Small intestine (tissue), 16 donors: ENCODE measurements around the gene CDC42. TPM values are rescaled to one million over a fixed set of nuclear protein-coding genes. Genes with fewer than 3 reads are reported as not detected.
"Not testable (repeated sequence)": the region's sequence is repeated elsewhere in the genome, so short reads cannot be mapped to it uniquely, and the experiment has no call there.

ENCODE experiments used
- DNase-seq, 2 donors: peaks; one replicate each; pipeline versions ENCODE4 v3.0.0 to v3.0.0-alpha.2; 2013
- FAIRE-seq: peaks from 2 replicates; lab custom pipeline; 2012; peaks lifted over from hg19 to GRCh38; lab: Jason Lieb, UNC
- H3K27ac ChIP-seq, 3 donors: one replicate each; pipeline ENCODE4 v1.5.1; 2013; ENCODE audit warnings: low read length in 2 of 3, mild to moderate bottlenecking in 2 of 3, control low read depth in 1 of 3, inconsistent platforms in 1 of 3, low read depth in 1 of 3, moderate library complexity in 1 of 3
- H3K27me3 ChIP-seq, 3 donors: one replicate each; pipeline ENCODE4 v1.6.1; 2013; ENCODE audit warnings: low read length in 3 of 3, inconsistent platforms in 1 of 3; ENCODE audit not compliant: control insufficient read depth in 3 of 3, insufficient read depth in 3 of 3
- H3K36me3 ChIP-seq, 3 donors: one replicate each; pipeline ENCODE4 v1.6.1; 2013; ENCODE audit warnings: low read length in 3 of 3, inconsistent platforms in 1 of 3, low read depth in 1 of 3, mild to moderate bottlenecking in 1 of 3, moderate library complexity in 1 of 3; ENCODE audit not compliant: control insufficient read depth in 3 of 3, insufficient read depth in 2 of 3
- H3K4me1 ChIP-seq, 3 donors: one replicate each; pipeline ENCODE4 v1.6.1; 2013; ENCODE audit warnings: low read length in 2 of 3, inconsistent platforms in 1 of 3, low read depth in 1 of 3, mild to moderate bottlenecking in 1 of 3, moderate library complexity in 1 of 3; ENCODE audit not compliant: control insufficient read depth in 3 of 3, insufficient read depth in 2 of 3
- H3K4me3 ChIP-seq, 3 donors: one replicate each; pipeline ENCODE4 v1.5.1; 2013; ENCODE audit warnings: low read length in 3 of 3, control low read depth in 1 of 3, inconsistent platforms in 1 of 3, low read depth in 1 of 3, mild to moderate bottlenecking in 1 of 3, moderate library complexity in 1 of 3
- H3K9me3 ChIP-seq, 2 donors: one replicate each; pipeline ENCODE4 v1.6.1; 2013; ENCODE audit warnings: low read depth in 1 of 2, low read length in 1 of 2; ENCODE audit not compliant: control insufficient read depth in 2 of 2, insufficient read depth in 1 of 2
- WGBS, 3 donors: extraction: QIAGEN DNeasy Blood & Tissue Kit; methylation state at CpG; one replicate each; pipeline ENCODE4 v1.1.7; 2013; 5-methylcytosine and 5-hydroxymethylcytosine counted together
- long read RNA-seq, 10 donors: transcript quantifications; one replicate each; lab custom pipeline, GENCODE V29; 2026
- polyA plus RNA-seq, 4 donors: library from polyadenylated mRNA; stranded (reverse) in 3 of 4; unstranded in 1 of 4; fragments of 200-250 nt in 3 of 4; fragments of 120-200 nt in 1 of 4; gene quantifications; one replicate each; pipeline versions ENCODE4 v1.2.1 to v1.2.3, GENCODE V29; 2013
- donor health status: healthy with polysubstance abuse.
- donor health status: control.
- donor health status: control.
- donor health status: Bipolar disorder and iron deficiency.
- donor health status: healthy.

Gene CDC42
- 100 to 1,000 TPM; 175 to 255 (median 235) TPM for polyA plus RNA-seq
- long read RNA-seq, donor 1, result 0 reads
- long read RNA-seq, donor 2, partial matches to known transcripts, result 46 of 84 reads
- long read RNA-seq, donor 2, other reads (novel, unspliced or antisense), result 35 of 84 reads
- long read RNA-seq, donor 3, partial matches to known transcripts, result 105 of 148 reads
- long read RNA-seq, donor 3, other reads (novel, unspliced or antisense), result 39 of 148 reads
- long read RNA-seq, donor 4, partial matches to known transcripts, result 6 of 6 reads
- long read RNA-seq, donor 4, other reads (novel, unspliced or antisense), result 0 of 6 reads
- long read RNA-seq, donor 5, partial matches to known transcripts, result 25 of 47 reads
- long read RNA-seq, donor 5, other reads (novel, unspliced or antisense), result 20 of 47 reads
- long read RNA-seq, donor 6, partial matches to known transcripts, result 42 of 90 reads
- long read RNA-seq, donor 6, other reads (novel, unspliced or antisense), result 45 of 90 reads
- long read RNA-seq, donor 7, result 0 reads
- long read RNA-seq, donor 8, partial matches to known transcripts, result 0 of 7 reads
- long read RNA-seq, donor 8, other reads (novel, unspliced or antisense), result 6 of 7 reads
- long read RNA-seq, donor 9, partial matches to known transcripts, result 20 of 22 reads
- long read RNA-seq, donor 9, other reads (novel, unspliced or antisense), result 0 of 22 reads
- long read RNA-seq, donor 10, partial matches to known transcripts, result 139 of 246 reads
- long read RNA-seq, donor 10, other reads (novel, unspliced or antisense), result 104 of 246 reads

- Histone ChIP-seq H3K4me1 (peaks cover 4 to 18% (median 5%) of the 10 kb centered on the region in 3 donors), H3K4me3 (peak within 1 kb of the TSS; percentile 90 to 99 (median 95)), H3K9me3 (no peaks in the 10 kb centered on the region), H3K36me3 (peaks cover 0 to 8% (median 4%) of the 10 kb centered on the region in 3 donors), H3K27me3 (no peaks in the 10 kb centered on the region), H3K27ac (peak within 1 kb of the TSS; percentile 94 to 100 (median 97))
- DNase-seq (peak; percentile 98), FAIRE-seq (no peak)
- WGBS, 3 donors, result 15 to 26% (median 25%) methylated on average over 35 to 81 of the region's 81 CpGs
Measured at GRCh38 chr1:22052115-22053016, at the start of gene CDC42. TSS of gene CDC42 (plus strand) at chr1:22052709. CDS start at chr1:22078479, 25,770 bp downstream.

DNA sequence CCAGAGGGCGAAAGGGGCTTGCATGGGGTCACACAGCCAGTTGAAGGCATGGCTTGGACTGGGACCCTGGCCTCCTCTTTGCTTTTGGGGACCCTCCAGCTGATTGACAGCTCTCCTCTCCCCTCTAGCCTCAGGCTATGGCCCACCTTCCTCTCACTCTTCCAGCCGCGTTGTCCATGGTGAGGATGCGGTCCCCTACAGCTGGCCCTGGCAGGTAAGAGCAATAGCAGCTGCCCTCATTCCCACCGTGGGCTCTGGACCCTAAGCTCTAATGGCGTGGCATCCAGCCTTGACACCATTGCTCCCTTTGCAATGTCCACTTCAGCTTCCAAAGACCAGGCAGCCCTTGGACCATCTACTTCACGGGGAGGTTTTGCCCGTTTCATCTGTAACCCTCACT is 49.6 kb upstream of the CDC42 start:
- not testable (repeated sequence) for FAIRE-seq, H3K9me3 ChIP-seq, H3K4me3 ChIP-seq, H3K27me3 ChIP-seq, H3K4me1 ChIP-seq, DNase-seq, H3K36me3 ChIP-seq, H3K27ac ChIP-seq
- 73 to 91% (median 90%) methylated on average over 8 of the region's 8 CpGs for WGBS, 3 donors

GRCh38 chr1:22003959-22004358 is 48.5 kb upstream of the CDC42 start:
- not testable (repeated sequence) for DNase-seq, FAIRE-seq, H3K27me3 ChIP-seq, H3K27ac ChIP-seq, H3K4me1 ChIP-seq, H3K4me3 ChIP-seq, H3K9me3 ChIP-seq, H3K36me3 ChIP-seq
- WGBS, 3 donors, result 82 to 96% (median 95%) methylated on average over 3 of the region's 3 CpGs

GRCh38 chr1:22005261-22006149 is 47.0 kb upstream of the CDC42 start:
- not testable (repeated sequence) for H3K9me3 ChIP-seq, H3K27ac ChIP-seq, H3K27me3 ChIP-seq, H3K36me3 ChIP-seq, H3K4me1 ChIP-seq, H3K4me3 ChIP-seq, FAIRE-seq
- DNase-seq, result peak; percentile 44 to 58
- 62 to 66% (median 62%) methylated on average over 18 of the region's 18 CpGs for WGBS, 3 donors

GRCh38 chr1:22006736-22007135 is 45.8 kb upstream of the CDC42 start:
- not testable (repeated sequence) for H3K27ac ChIP-seq, DNase-seq, H3K27me3 ChIP-seq, H3K4me3 ChIP-seq, H3K4me1 ChIP-seq, FAIRE-seq, H3K36me3 ChIP-seq, H3K9me3 ChIP-seq
- 76 to 95% (median 86%) methylated on average over 11 to 13 of the region's 13 CpGs for WGBS, 3 donors

GRCh38 chr1:22007262-22007661 is 45.2 kb upstream of the CDC42 start:
- H3K9me3 ChIP-seq, H3K4me3 ChIP-seq, H3K4me1 ChIP-seq, H3K27me3 ChIP-seq, H3K27ac ChIP-seq, H3K36me3 ChIP-seq, FAIRE-seq: not testable (repeated sequence)
- WGBS, 3 donors, result 68 to 72% (median 70%) methylated on average over 8 to 9 of the region's 10 CpGs
- DNase-seq, result peak in 1 of 2 donors; percentile 42

DNA sequence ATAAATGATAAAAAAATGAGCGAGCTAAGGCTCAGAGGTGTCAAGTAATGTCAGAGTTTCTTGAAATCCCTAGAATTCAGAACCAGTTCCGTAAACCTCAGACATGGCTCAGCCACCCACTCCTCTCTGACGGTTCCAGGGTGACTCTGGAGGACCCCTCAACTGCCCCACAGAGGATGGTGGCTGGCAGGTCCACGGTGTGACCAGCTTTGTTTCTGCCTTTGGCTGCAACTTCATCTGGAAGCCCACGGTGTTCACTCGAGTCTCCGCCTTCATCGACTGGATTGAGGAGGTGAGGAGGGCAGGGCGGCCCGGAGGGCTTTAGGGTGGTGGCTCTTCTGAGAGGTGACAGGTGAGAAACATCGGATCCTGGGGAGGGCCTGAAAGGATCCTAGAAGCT is 42.9 kb upstream of the CDC42 start:
- H3K4me1 ChIP-seq, H3K36me3 ChIP-seq, H3K27me3 ChIP-seq, H3K27ac ChIP-seq, DNase-seq, H3K9me3 ChIP-seq, H3K4me3 ChIP-seq, FAIRE-seq: not testable (repeated sequence)
- 75 to 80% (median 80%) methylated on average over 10 of the region's 11 CpGs for WGBS, 3 donors
